ENCODE measurements around the gene RNF125.
"Not testable (repeated sequence)": the region's sequence is repeated elsewhere in the genome, so short reads cannot be mapped to it uniquely, and the experiment has no call there.

RNF125 gene

DNA sequence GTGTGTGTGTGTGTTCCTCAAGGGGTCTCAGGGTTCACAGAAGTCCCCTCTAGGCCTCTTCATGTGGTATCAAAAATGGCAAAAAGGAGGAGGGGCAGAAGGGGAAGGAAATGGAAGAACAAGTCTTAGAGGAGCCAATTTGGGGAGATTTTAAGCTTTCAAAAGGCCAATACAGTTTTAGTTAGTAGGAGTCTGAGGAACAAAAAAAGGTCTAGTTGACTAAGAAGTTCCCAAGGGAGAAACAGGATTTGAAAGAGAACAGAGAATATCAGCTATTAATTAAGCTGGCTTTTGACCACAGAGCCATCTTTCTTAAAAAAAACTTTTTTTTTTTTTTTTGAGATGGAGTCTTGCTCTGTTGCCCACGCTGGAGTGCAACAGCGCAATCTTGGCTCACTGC lies 7.1 kb downstream of the RNF125 start:
- DNase-seq (ENCODE audit: low read depth in 2 of 2) = no peak

GRCh38 chr18:32026491-32027086 lies 8.0 kb downstream of the RNF125 start:
- no peak for DNase-seq (ENCODE audit: low read depth in 2 of 2)

- no peak for DNase-seq (ENCODE audit: low read depth in 2 of 2)
Observed at GRCh38 chr18:32029558-32029957, 10.9 kb downstream of the RNF125 start.

GRCh38 chr18:32032609-32033008 lies 14.0 kb downstream of the RNF125 start:
- no peak for DNase-seq (ENCODE audit: low read depth in 2 of 2)

GRCh38 chr18:32036506-32037180 lies 18.0 kb downstream of the RNF125 start:
- no peak for DNase-seq (ENCODE audit: low read depth in 2 of 2)

- DNase-seq (ENCODE audit: low read depth in 2 of 2) = no peak
Observed at GRCh38 chr18:32037616-32038015, 19.0 kb downstream of the RNF125 start.

- peak in 1 of 2 donors; percentile 58 for DNase-seq (ENCODE audit: low read depth in 2 of 2)
Observed at GRCh38 chr18:32040936-32041335, 22.3 kb downstream of the RNF125 start.

- no peak for DNase-seq (ENCODE audit: low read depth in 2 of 2)
Observed at GRCh38 chr18:32042337-32042736, 23.7 kb downstream of the RNF125 start.

DNA sequence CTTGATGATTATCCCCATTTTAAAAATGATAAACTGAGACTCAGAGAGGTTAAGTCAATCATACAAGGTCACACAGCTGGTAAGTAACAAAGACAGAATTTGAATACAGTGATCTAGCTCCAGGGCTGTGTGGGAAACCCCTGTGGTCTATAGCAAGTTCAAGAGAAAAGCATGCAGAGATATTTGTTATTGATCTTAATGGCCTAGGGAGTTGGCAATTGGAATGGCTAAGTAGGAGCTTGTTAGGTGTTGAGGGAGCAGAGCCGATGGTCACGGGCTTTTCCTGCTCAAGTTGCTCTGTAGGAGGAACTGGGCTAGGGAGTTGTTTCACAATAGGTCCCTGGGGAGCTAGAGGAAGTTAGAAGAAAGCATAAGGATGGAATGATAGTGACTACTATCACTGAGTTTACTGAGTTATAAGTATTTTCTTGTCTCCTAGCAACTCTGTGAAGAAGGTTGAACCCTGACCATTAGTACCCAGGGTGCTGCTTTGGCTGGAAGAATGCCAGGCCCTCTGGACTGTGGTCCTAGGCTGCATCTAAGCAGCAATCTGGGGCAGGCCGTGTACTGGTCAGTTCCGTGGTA lies 30.0 kb downstream of the RNF125 start:
- DNase-seq (ENCODE audit: low read depth in 2 of 2) = no peak

DNA sequence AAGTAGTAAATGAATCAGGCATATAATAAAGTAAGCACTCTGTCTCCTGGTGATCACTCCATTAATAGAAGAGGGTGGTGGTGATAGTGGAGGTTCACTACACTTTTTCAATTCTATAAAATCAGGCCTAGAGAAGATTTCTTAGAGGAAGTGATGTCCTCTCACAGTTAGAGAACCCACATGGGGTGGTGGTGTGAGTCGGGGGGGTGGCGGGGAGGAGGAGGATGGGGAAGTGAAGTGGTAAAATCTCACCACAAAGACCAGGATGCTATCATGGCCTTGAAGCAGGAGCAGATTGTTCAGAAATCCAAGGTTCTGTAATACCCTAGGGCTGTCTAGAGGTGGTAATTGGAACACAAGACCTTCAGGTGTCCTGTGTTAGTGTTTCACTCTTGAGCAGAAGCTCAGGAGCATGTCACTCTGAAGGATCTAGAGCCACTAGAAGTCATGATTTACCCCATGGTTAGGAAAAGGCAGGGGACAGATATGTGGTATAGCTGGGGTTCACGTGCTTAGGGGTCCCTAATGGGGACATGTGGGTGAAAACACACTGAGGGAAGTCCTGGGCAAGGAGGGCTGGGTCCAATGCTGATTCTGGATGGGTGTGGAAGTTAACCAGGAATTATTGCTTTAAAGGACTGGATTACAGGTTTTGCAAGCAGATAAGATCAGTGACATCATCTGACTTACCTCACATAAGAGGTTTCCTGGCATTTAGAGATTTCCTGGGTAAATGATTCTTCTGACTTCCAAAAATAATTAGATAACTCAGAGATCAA lies 31.0 kb downstream of the RNF125 start:
- DNase-seq (ENCODE audit: low read depth in 2 of 2) = peak; percentile 19 to 45

- no peak for DNase-seq (ENCODE audit: low read depth in 2 of 2)
Observed at GRCh38 chr18:32056613-32057358, 38.2 kb downstream of the RNF125 start.

- no peak for DNase-seq (ENCODE audit: low read depth in 2 of 2)
Observed at GRCh38 chr18:32057624-32058165, 39.1 kb downstream of the RNF125 start.

DNA sequence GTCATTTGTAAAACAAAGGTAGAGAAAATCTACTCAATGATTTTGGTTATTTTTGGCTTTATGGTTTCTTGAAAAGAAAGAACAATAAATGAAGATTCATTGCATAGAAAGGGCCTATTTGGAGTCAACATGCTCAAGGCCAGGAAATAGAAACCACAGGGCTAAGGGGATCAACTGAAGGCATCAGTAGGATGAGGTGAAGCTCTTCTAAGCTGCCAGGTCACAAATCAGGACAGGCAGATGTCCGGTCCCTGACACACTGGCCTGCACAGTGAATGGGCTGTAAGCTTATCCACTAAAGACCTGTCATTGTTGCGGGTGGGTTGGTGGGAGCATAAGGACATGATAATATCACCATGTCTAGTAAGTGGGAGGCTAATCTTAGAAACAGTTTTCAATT lies 41.4 kb downstream of the RNF125 start:
- no peak for DNase-seq (ENCODE audit: low read depth in 2 of 2)

GRCh38 chr18:32067375-32068167 lies 48.9 kb downstream of the RNF125 start:
- no peak for DNase-seq (ENCODE audit: low read depth in 2 of 2)

- DNase-seq (ENCODE audit: low read depth in 2 of 2) = no peak
Observed at GRCh38 chr18:32072321-32072720, 53.7 kb downstream of the RNF125 start.

DNA sequence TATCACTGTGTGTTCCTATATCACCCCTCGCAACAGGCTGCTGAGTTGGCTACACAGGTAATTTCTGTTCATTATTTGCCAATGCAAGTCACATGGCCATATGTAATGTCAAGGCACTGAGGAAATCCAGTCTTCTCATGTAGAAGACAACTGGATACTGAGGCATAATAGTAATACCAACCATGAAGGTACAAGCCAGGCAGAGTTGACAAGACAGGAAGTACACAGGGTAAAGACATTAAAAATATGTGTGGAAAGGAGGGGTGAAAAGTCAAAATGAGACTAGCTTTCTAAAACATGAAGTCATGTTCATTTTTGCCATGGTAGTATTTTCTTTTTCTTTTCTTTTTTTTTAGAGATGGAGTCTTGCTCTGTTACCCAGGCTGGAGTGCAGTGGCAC lies 55.6 kb downstream of the RNF125 start:
- no peak for DNase-seq (ENCODE audit: low read depth in 2 of 2)

- no peak for DNase-seq (ENCODE audit: low read depth in 2 of 2)
Observed at GRCh38 chr18:32078845-32079244, 60.2 kb downstream of the RNF125 start.

- no peak for DNase-seq (ENCODE audit: low read depth in 2 of 2)
Observed at GRCh38 chr18:32081881-32082280, 63.3 kb downstream of the RNF125 start.

- no peak for DNase-seq (ENCODE audit: low read depth in 2 of 2)
Observed at GRCh38 chr18:32083781-32084180, 65.2 kb downstream of the RNF125 start.

DNA sequence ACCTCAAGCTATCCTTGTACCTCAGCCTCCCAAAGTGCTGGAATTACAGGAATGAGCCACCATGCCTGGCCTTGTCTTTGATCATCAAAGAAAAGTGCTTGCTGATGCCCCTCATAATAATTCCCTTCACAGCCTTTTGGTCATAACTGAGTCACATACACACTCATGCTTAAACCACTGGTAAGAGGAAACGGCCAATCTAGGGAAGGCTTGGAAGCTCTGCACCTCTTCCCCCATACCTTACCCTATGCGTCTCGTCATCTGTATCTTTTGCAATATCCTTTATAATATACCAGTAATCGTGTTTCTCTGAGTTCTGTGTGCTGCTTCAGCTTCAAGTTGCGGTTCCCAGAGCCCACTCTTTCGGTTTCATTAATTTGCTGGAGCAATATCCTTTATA lies 68.3 kb downstream of the RNF125 start:
- no peak for DNase-seq (ENCODE audit: low read depth in 2 of 2)

DNA sequence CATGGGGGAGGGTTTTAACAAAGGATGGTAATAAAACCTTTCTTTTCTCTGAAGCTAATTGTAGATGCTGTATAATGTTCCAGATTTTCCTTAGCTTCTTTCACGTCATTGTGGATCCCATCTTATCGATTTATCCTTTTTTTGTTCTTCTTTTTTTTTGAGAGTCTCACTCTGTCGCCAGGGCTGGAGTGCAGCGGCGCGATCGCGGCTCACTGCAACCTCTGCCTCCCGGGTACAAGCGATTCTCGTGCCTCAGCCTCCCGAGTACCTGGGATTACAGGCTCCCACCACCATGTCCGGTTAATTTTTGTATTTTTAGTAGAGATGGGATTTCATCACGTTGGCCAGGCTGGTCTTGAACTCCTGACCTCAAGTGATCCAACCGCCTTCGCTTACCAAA lies 72.2 kb downstream of the RNF125 start:
- DNase-seq (ENCODE audit: low read depth in 2 of 2) = not testable (repeated sequence)

Data from stimulated activated CD8-positive, alpha-beta memory T cell treated with anti-CD3 and anti-CD28 coated beads, Interleukin-15, amount 100 ng/mL, for 48 hours (primary cell).